OCI-LY7 (cell line): Measurements from ENCODE around the gene ADSS1. TPM values are rescaled to one million over a fixed set of nuclear protein-coding genes. Genes with fewer than 3 reads are reported as not detected.

Experiments used
- BruUV-seq: library from RNA; stranded (reverse); fragments of 400-500 nt; replicated peaks from 2 replicates; lab custom pipeline; 2021; lab: Mats Ljungman, UMichigan
- CTCF ChIA-PET: fragments of 300-600 bp; sonication (Branson Sonifier 250); formaldehyde crosslinking; loops from one replicate; lab custom pipeline; 2022; ENCODE audit warnings: antibody characterized with exemption; ENCODE audit not compliant: unreplicated experiment; lab: Charles Lee
- POLR2A ChIA-PET: fragments of 300-600 bp; sonication (Branson Sonifier 250); formaldehyde crosslinking; loops from one replicate; lab custom pipeline; 2022; ENCODE audit warnings: antibody characterized with exemption; lab: Charles Lee
- DNase-seq: peaks from one replicate; pipeline ENCODE4 v3.0.0-alpha.2; 2015; ENCODE audit warnings: low spot score
- H2AFZ ChIP-seq: fragments of 200-600 bp; sonication (generic), shearing (Covaris generic); 2 replicates; pipeline ENCODE4 v1.6.1; 2014; ENCODE audit warnings: mild to moderate bottlenecking, antibody characterized with exemption, low read length, moderate library complexity
- H3K27ac ChIP-seq: fragments of 200-600 bp; sonication (generic); 2 replicates; pipeline ENCODE4 v1.5.1; 2014; ENCODE audit warnings: mixed run types, low read depth, mild to moderate bottlenecking, moderate library complexity, low read length, inconsistent platforms; ENCODE audit not compliant: poor library complexity, severe bottlenecking
- H3K36me3 ChIP-seq: fragments of 200-600 bp; sonication (generic); 2 replicates; pipeline ENCODE4 v1.6.1; 2014; ENCODE audit warnings: mild to moderate bottlenecking, antibody characterized with exemption, low read length, moderate library complexity, mixed read lengths; ENCODE audit not compliant: insufficient read depth
- H3K4me1 ChIP-seq: fragments of 200-600 bp; sonication (generic); 2 replicates; pipeline ENCODE4 v1.5.1; 2014; ENCODE audit warnings: mild to moderate bottlenecking, low read length; ENCODE audit not compliant: insufficient read depth, poor library complexity, severe bottlenecking
- H3K4me2 ChIP-seq: fragments of 200-600 bp; sonication (generic); 2 replicates; pipeline ENCODE4 v1.6.1; 2014; ENCODE audit warnings: mild to moderate bottlenecking, low read length
- H3K4me3 ChIP-seq: fragments of 200-600 bp; sonication (generic); 2 replicates; pipeline ENCODE4 v1.5.1; 2014; ENCODE audit warnings: mild to moderate bottlenecking, low read depth, low read length; ENCODE audit not compliant: poor library complexity, severe bottlenecking
- H3K79me2 ChIP-seq: fragments of 200-600 bp; sonication (generic); 2 replicates; pipeline ENCODE4 v1.6.1; 2016; ENCODE audit warnings: low read depth, mild to moderate bottlenecking, low read length, moderate library complexity, mixed read lengths; ENCODE audit not compliant: insufficient read depth
- H3K9me2 ChIP-seq: fragments of 200-600 bp; sonication (generic); 2 replicates; pipeline ENCODE4 v1.6.1; 2016; ENCODE audit warnings: mild to moderate bottlenecking, low read length, mixed read lengths; ENCODE audit not compliant: insufficient read depth
- H3K9me3 ChIP-seq: fragments of 200-600 bp; sonication (generic); 2 replicates; pipeline ENCODE4 v1.6.1; 2014; ENCODE audit warnings: mild to moderate bottlenecking, mixed run types, low read length, mixed read lengths
- H4K20me1 ChIP-seq: fragments of 200-600 bp; sonication (generic); 2 replicates; pipeline ENCODE4 v1.6.1; 2014; ENCODE audit warnings: mild to moderate bottlenecking, antibody characterized with exemption, low read length, moderate library complexity, mixed read lengths; ENCODE audit not compliant: insufficient read depth
- EZH2phosphoT487 ChIP-seq: fragments of 200-600 bp; sonication (generic); IDR thresholded peaks from 2 replicates; pipeline ENCODE4 v1.6.1; 2018; ENCODE audit warnings: low read depth, borderline replicate concordance, mild to moderate bottlenecking, mixed run types, antibody characterized with exemption, low read length, moderate library complexity, mixed read lengths
- intact Hi-C: fragments of 100-400 bp; cut with micrococcal nuclease; formaldehyde crosslinking; loops from one replicate; pipeline ENCODE4 v1.10.0; 2022; ENCODE audit not compliant: unreplicated experiment
- total RNA-seq, 2 experiments: library from RNA; depleted of rRNA in 1 of 2; stranded (reverse); fragments of >200 nt in 1 of 2; shearing (Covaris generic) in 1 of 2; gene quantifications; 2 replicates each; pipeline ENCODE4 v1.2.3, GENCODE V29; 2014 to 2022
- TF ChIP-seq, protein P1 (sequence below): fragments of 200-600 bp; sonication (generic); conservative IDR thresholded peaks from 2 replicates; pipeline ENCODE4 v1.5.1; 2014; ENCODE audit warnings: mild to moderate bottlenecking, antibody characterized with exemption, low read length, moderate library complexity, mixed read lengths

ADSS1 gene
- total RNA-seq, 2 experiments from 2014 or later, result 2.8 TPM; not detected in 1

DNA sequence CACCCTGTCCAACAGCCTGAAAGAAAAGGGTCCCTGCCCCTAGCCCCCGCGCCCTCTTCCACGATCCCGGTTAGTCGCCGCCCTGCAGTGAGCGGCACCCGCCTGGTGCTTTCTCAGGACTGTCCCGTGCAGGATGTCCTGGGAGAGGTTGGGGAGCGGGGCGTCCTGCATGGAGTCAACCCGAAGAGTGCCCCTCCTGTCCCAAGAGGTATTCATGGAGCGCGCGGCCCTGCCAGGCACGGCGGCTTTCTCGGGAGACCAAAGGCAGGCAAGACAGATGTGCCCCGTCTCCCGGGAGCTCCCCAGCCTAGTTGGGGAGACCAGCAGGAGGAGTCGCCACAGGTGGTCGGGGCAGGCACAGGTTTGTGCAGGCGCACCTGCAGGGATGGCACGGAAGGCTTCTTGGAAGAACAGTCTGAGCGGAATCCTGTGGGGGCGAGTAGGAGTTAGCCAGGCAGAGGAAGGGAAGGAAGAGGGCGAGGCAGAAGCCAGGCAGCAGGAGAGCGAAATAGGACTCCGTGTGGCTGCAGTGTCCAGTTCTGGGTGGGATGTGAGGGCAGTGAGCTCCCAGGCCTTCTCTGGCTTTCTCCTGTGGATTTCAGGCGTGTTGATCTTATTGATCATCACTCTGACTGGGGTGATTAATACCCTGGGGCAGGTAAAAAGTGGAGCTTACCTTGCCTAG lies 29.6 kb downstream of the ADSS1 start:
- peaks cover 38% of the 10 kb centered on the region for H3K79me2 ChIP-seq
- H3K9me2 ChIP-seq, result no peaks in the 10 kb centered on the region
- H2AFZ ChIP-seq, result no peak overlapping the region
- CTCF ChIA-PET, result interaction anchor here (1.4 kb wide), 1 partner anchor 15 kb away, joined by 6 read pairs; no protein-coding TSS in a partner anchor
- H3K4me3 ChIP-seq, result peak overlapping the region; percentile 91
- peak; percentile 18 for DNase-seq
- H4K20me1 ChIP-seq, result peaks cover 14% of the 10 kb centered on the region
- peak overlapping the region; percentile 42 for H3K27ac ChIP-seq
- H3K9me3 ChIP-seq, result 0 out of 2 replicates have a peak, but pooled peaks cover 10% of the 10 kb centered on the region
- intact Hi-C loops, result loop anchor here (1.0 to 10.0 kb wide), 4 partner anchors 41 to 271 kb away; partner anchors contain the start of gene CDCA4
- BruUV-seq, result no TSS peak
- H3K4me1 ChIP-seq, result peaks cover 57% of the 10 kb centered on the region
- peaks cover 42% of the 10 kb centered on the region for H3K36me3 ChIP-seq
- TF ChIP-seq EZH2phosphoT487, result no peak
- TF ChIP-seq, protein P1, sequence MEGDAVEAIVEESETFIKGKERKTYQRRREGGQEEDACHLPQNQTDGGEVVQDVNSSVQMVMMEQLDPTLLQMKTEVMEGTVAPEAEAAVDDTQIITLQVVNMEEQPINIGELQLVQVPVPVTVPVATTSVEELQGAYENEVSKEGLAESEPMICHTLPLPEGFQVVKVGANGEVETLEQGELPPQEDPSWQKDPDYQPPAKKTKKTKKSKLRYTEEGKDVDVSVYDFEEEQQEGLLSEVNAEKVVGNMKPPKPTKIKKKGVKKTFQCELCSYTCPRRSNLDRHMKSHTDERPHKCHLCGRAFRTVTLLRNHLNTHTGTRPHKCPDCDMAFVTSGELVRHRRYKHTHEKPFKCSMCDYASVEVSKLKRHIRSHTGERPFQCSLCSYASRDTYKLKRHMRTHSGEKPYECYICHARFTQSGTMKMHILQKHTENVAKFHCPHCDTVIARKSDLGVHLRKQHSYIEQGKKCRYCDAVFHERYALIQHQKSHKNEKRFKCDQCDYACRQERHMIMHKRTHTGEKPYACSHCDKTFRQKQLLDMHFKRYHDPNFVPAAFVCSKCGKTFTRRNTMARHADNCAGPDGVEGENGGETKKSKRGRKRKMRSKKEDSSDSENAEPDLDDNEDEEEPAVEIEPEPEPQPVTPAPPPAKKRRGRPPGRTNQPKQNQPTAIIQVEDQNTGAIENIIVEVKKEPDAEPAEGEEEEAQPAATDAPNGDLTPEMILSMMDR, result no peak
- peak overlapping the region; percentile 100 for H3K4me2 ChIP-seq
- POLR2A ChIA-PET, result interaction anchor here (1.2 to 1.9 kb wide), 4 partner anchors 9 to 97 kb away, joined by 3 to 9 read pairs (median 4); no protein-coding TSS in a partner anchor

DNA sequence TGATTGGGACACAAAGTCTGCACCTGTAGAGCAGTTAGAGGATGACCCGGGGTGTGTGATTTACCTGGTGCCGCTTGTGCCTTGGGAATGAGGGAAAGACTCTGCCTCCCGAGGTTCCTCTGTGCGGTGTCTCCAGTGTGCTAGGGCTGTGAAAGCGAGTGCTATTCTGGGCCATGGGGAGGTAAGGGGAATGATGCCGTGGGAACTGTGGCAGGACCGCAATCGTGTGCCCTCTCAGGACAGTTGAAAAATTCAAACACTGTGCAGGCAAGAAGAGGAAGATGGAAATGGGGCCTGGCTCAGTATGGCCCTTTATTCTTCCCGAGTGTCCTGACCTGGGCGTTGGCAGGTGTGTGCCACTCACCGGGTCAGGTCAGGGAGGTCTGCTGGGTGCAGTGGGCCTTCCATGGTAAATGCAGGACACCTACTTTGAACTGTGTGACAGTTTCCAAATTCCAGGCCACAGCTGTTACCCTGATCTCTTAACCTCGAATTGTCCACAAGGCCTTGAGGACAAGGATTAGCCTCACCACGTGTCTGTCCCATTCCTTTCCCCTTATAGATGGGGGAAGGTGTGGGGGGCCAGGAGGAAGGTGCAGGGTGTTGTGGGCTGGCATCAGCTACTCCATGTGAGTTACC lies 30.3 kb downstream of the ADSS1 start:
- no peak overlapping the region for H2AFZ ChIP-seq
- peaks cover 38% of the 10 kb centered on the region for H3K79me2 ChIP-seq
- intact Hi-C loops, result loop anchor here (5.0 to 10.0 kb wide), 2 partner anchors 123 to 270 kb away; partner anchors contain the start of gene CDCA4
- peaks cover 14% of the 10 kb centered on the region for H4K20me1 ChIP-seq
- peaks cover 48% of the 10 kb centered on the region for H3K36me3 ChIP-seq
- peaks cover 51% of the 10 kb centered on the region for H3K4me1 ChIP-seq
- TSS peak; percentile 35 for BruUV-seq
- 0 out of 2 replicates have a peak, but pooled peaks cover 10% of the 10 kb centered on the region for H3K9me3 ChIP-seq
- peak overlapping the region; percentile 100 for H3K4me2 ChIP-seq
- no peak for TF ChIP-seq EZH2phosphoT487
- TF ChIP-seq, protein P1, result no peak
- H3K4me3 ChIP-seq, result peak overlapping the region; percentile 91
- ChIA-PET POLR2A (interaction anchor here (0.5 to 1.5 kb wide), 2 partner anchors 16 to 106 kb away, joined by 4 read pairs; no protein-coding TSS in a partner anchor), CTCF (no interaction called here)
- DNase-seq, result no peak
- H3K9me2 ChIP-seq, result no peaks in the 10 kb centered on the region
- H3K27ac ChIP-seq, result no peak overlapping the region
